SK-N-SH (cell line): ENCODE results near the gene CD63. TPM values are rescaled to one million over a fixed set of nuclear protein-coding genes. Genes with fewer than 3 reads are reported as not detected.

Source experiments
- CTCF ChIA-PET: fragments of 300-600, 350-600 bp; formaldehyde crosslinking; extraction: SDS; loops from one replicate; lab custom pipeline; 2021; lab: Yijun Ruan, JAX
- POLR2A ChIA-PET: fragments of 350-600 bp; sonication (Branson Sonifier 250); formaldehyde crosslinking; extraction: SDS; loops from one replicate; lab custom pipeline; 2020; ENCODE audit warnings: antibody characterized with exemption, inconsistent platforms; lab: Yijun Ruan, JAX
- DNase-seq: peaks from one replicate; pipeline ENCODE4 v3.0.0; 2012
- H2AFZ ChIP-seq: fragments of 200-600 bp; sonication (generic); 2 replicates; pipeline ENCODE4 v1.8.1; 2016; ENCODE audit warnings: antibody characterized with exemption, mild to moderate bottlenecking, low read depth
- H3F3A ChIP-seq: fragments of 200-600 bp; sonication (generic); replicated peaks from 2 replicates; pipeline ENCODE3; 2016; ENCODE audit warnings: antibody characterized with exemption, mild to moderate bottlenecking; ENCODE audit not compliant: insufficient read depth
- H3K27ac ChIP-seq, 2 experiments: fragments of 200-500 bp in 1 of 2; fragments of 200-600 bp in 1 of 2; sonication (Bioruptor generic) in 1 of 2; sonication (generic), shearing (Covaris generic) in 1 of 2; 2 replicates each; pipeline versions ENCODE4 v1.5.1 to v1.6.1; 2014 to 2016; ENCODE audit warnings: low read depth in 2 of 2, inconsistent platforms in 1 of 2, low read length in 1 of 2, mild to moderate bottlenecking in 1 of 2, mixed read lengths in 1 of 2
- H3K27me3 ChIP-seq: fragments of 200-600 bp; sonication (generic), shearing (Covaris generic); 2 replicates; pipeline ENCODE4 v1.6.1; 2016; ENCODE audit warnings: mixed run types; ENCODE audit not compliant: insufficient read depth
- H3K36me3 ChIP-seq, 2 experiments: fragments of 200-500 bp in 1 of 2; fragments of 200-600 bp in 1 of 2; sonication (Bioruptor generic) in 1 of 2; sonication (generic) in 1 of 2; replicated peaks in 1 of 2; 2 replicates each; pipeline versions ENCODE3 to v1.5.1; 2014 to 2016; ENCODE audit warnings: low read length in 1 of 2, mild to moderate bottlenecking in 1 of 2; ENCODE audit not compliant: insufficient read depth in 2 of 2, control insufficient read depth in 1 of 2
- H3K4me1 ChIP-seq, 2 experiments: fragments of 200-500 bp in 1 of 2; fragments of 200-600 bp in 1 of 2; sonication (Bioruptor generic) in 1 of 2; sonication (generic), shearing (Covaris generic) in 1 of 2; 2 replicates each; pipeline versions ENCODE4 v1.5.1 to v1.6.1; 2014 to 2016; ENCODE audit warnings: low read depth in 1 of 2, low read length in 1 of 2, mixed run types in 1 of 2; ENCODE audit not compliant: insufficient read depth in 2 of 2, control insufficient read depth in 1 of 2
- H3K4me2 ChIP-seq: fragments of 200-600 bp; sonication (generic), shearing (Covaris generic); 2 replicates; pipeline ENCODE4 v1.6.1; 2017; ENCODE audit warnings: mixed run types
- H3K4me3 ChIP-seq, 2 experiments: fragments of 200-500 bp in 1 of 2; fragments of 200-600 bp in 1 of 2; sonication (Bioruptor generic) in 1 of 2; sonication (generic), shearing (Covaris generic) in 1 of 2; 2 replicates each; pipeline versions ENCODE4 v1.5.1 to v1.8.1; 2014 to 2016; ENCODE audit warnings: low read depth in 2 of 2, inconsistent platforms in 1 of 2, low read length in 1 of 2, mild to moderate bottlenecking in 1 of 2, mixed read lengths in 1 of 2, moderate library complexity in 1 of 2
- H3K79me2 ChIP-seq: fragments of 200-600 bp; sonication (generic); 2 replicates; pipeline ENCODE4 v1.8.1; 2017; ENCODE audit warnings: mild to moderate bottlenecking; ENCODE audit not compliant: insufficient read depth
- H3K9ac ChIP-seq: fragments of 200-600 bp; sonication (generic); 2 replicates; pipeline ENCODE4 v1.6.1; 2017; ENCODE audit warnings: mixed run types
- H3K9me2 ChIP-seq: fragments of 200-600 bp; sonication (generic); 2 replicates; pipeline ENCODE4 v1.6.1; 2017; ENCODE audit warnings: mixed run types
- H3K9me3 ChIP-seq: fragments of 200-600 bp; sonication (generic); 2 replicates; pipeline ENCODE4 v1.6.1; 2017; ENCODE audit warnings: mixed run types, mild to moderate bottlenecking, moderate library complexity
- H4K20me1 ChIP-seq: fragments of 200-600 bp; sonication (generic); 2 replicates; pipeline ENCODE4 v1.6.1; 2017; ENCODE audit warnings: mild to moderate bottlenecking, mixed run types; ENCODE audit not compliant: insufficient read depth
- CHD2 ChIP-seq: fragments of 150-350 bp; IDR thresholded peaks from 2 replicates; pipeline ENCODE4 v1.6.1; 2018; ENCODE audit warnings: low read length; ENCODE audit not compliant: partially characterized antibody
- GATA2 ChIP-seq: sonication (generic); formaldehyde crosslinking; IDR thresholded peaks from 2 replicates; pipeline ENCODE4 v1.5.0; 2020; ENCODE audit warnings: mild to moderate bottlenecking, missing genetic modification reagents
- USF1 ChIP-seq: IDR thresholded peaks from 2 replicates; pipeline ENCODE4 v1.4.0; 2012; ENCODE audit warnings: low read depth, borderline replicate concordance
- YY1 ChIP-seq: IDR thresholded peaks from 2 replicates; pipeline ENCODE4 v1.4.0; 2012; ENCODE audit warnings: low read depth, mild to moderate bottlenecking
- WGBS: methylation state at CpG from one replicate; pipeline ENCODE4 v1.1.6; 2017; ENCODE audit warnings: low lambda C conversion rate; 5-methylcytosine and 5-hydroxymethylcytosine counted together
- polyA plus RNA-seq, 3 experiments: library from polyadenylated mRNA; depleted of rRNA; stranded (reverse); fragments of >200 nt; gene quantifications; 2 replicates each; pipeline ENCODE4 v1.2.3, GENCODE V29; 2012

CD63 gene
- polyA plus RNA-seq, 1 of the 3 experiments (the other 2 are of a cell fraction): 1,465 TPM

GRCh38 chr12:55745361-55746173 lies 16.8 kb upstream of the CD63 start:
- peak; percentile 79 for DNase-seq
- Histone ChIP-seq H3K4me2 (peak overlapping the region; percentile 82), H3F3A (peaks cover 13% of the 10 kb centered on the region), H3K4me3 (peak overlapping the region; percentile 26 to 79; a peak in 3 of 4 replicates), H3K27me3 (no peaks in the 10 kb centered on the region), H3K27ac (peak overlapping the region; percentile 14 to 76; a peak in 3 of 4 replicates), H4K20me1 (no peaks in the 10 kb centered on the region), H3K9ac (no peak overlapping the region), H2AFZ (no peak overlapping the region), H3K4me1 (peaks cover 5 to 33% of the 10 kb centered on the region in 2 experiments; a peak in 3 of 4 replicates), H3K9me3 (no peaks in the 10 kb centered on the region), H3K36me3 (peaks cover 3 to 10% of the 10 kb centered on the region in 2 experiments), H3K9me2 (no peaks in the 10 kb centered on the region), H3K79me2 (no peaks in the 10 kb centered on the region)
- POLR2A ChIA-PET: interaction anchor here (0.6 to 1.7 kb wide), 5 partner anchors 12 to 103 kb away, joined by 3 to 7 read pairs (median 3); partner anchors contain the start of genes CD63 and DNAJC14
- TF ChIP-seq YY1: no peak
- peak; percentile 54 for TF ChIP-seq CHD2
- CTCF ChIA-PET: interaction anchor here (1.1 to 14.4 kb wide), 7 partner anchors 7 to 444 kb away, joined by 4 to 358 read pairs (median 5); partner anchors contain the start of gene SMARCC2
- 37% methylated on average over 13 of the region's 13 CpGs for WGBS

GRCh38 chr12:55744340-55745030 lies 15.7 kb upstream of the CD63 start:
- ChIA-PET POLR2A (interaction anchor here (0.8 to 1.8 kb wide), 5 partner anchors 10 to 229 kb away, joined by 3 to 7 read pairs (median 6); partner anchors contain the start of genes CD63, DNAJC14, ORMDL2 and SARNP), CTCF (interaction anchor here (0.8 to 14.4 kb wide), 13 partner anchors 9 to 445 kb away, joined by 3 to 358 read pairs (median 4); partner anchors contain the start of gene SMARCC2)
- Histone ChIP-seq H3K4me3 (peak overlapping the region; percentile 77 to 79), H3K9ac (peak overlapping the region; percentile 65; the same call in 1 of the 2 replicates), H2AFZ (peak overlapping the region; percentile 89; the same call in 1 of the 2 replicates), H3K4me1 (peaks cover 5 to 33% of the 10 kb centered on the region in 2 experiments; a peak in 3 of 4 replicates), H3K36me3 (peaks cover 3 to 4% of the 10 kb centered on the region in 2 experiments), H3K27me3 (no peaks in the 10 kb centered on the region), H3K4me2 (peak overlapping the region; percentile 82), H3F3A (peaks cover 17% of the 10 kb centered on the region), H3K27ac (peak overlapping the region in 1 of 2 experiments; percentile 76; a peak in 1 of 4 replicates), H4K20me1 (no peaks in the 10 kb centered on the region), H3K79me2 (no peaks in the 10 kb centered on the region), H3K9me2 (no peaks in the 10 kb centered on the region), H3K9me3 (no peaks in the 10 kb centered on the region)
- DNase-seq: peak; percentile 39
- whole genome bisulfite sequencing: 29% methylated on average over 11 of the region's 11 CpGs
- no peak for TF ChIP-seq GATA2 (CRISPR knock-in tag)
- 0 out of 2 replicates have a peak, but pooled peaks have one; percentile 27 for TF ChIP-seq USF1
- TF ChIP-seq, all 33 proteins: peak for 1
